Fibroblast of pulmonary artery (primary cell): ENCODE data around the gene USH1C.
A peak's percentile ranks its signal among the peaks of the same experiment; 100 is the strongest.

Source experiments
- DNase-seq: peaks from one replicate; pipeline ENCODE4 v3.0.0-alpha.2; 2010; ENCODE audit warnings: low read depth
- H3K4me3 ChIP-seq: replicated peaks from 2 replicates; pipeline ENCODE4 v1.5.1; 2011; ENCODE audit warnings: low read depth, mild to moderate bottlenecking, control low read depth, low read length, moderate library complexity
- CTCF ChIP-seq: IDR thresholded peaks from 2 replicates; pipeline ENCODE4 v1.5.1; 2011; ENCODE audit warnings: mild to moderate bottlenecking, control low read depth, low read length, inconsistent platforms; ENCODE audit errors: missing control alignments

Gene USH1C

GRCh38 chr11:17479284-17480214 is 64.7 kb downstream of the USH1C start:
- H3K4me3 ChIP-seq = no peak overlapping the region
- DNase-seq = peak; percentile 19
- no peak for TF ChIP-seq CTCF

GRCh38 chr11:17478070-17478469 is 66.1 kb downstream of the USH1C start:
- no peak overlapping the region for H3K4me3 ChIP-seq
- no peak for TF ChIP-seq CTCF
- no peak for DNase-seq

GRCh38 chr11:17477361-17477760 is 66.9 kb downstream of the USH1C start:
- no peak for TF ChIP-seq CTCF
- H3K4me3 ChIP-seq = no peak overlapping the region
- no peak for DNase-seq

GRCh38 chr11:17477084-17477333 is 67.2 kb downstream of the USH1C start:
- no peak for TF ChIP-seq CTCF
- DNase-seq = no peak
- H3K4me3 ChIP-seq = no peak overlapping the region

- no peak within 1 kb of the TSS for H3K4me3 ChIP-seq
- no peak for TF ChIP-seq CTCF
- DNase-seq = no peak
These were observed 67.7 kb downstream of the USH1C start, which contains the start of gene ABCC8 for GRCh38 chr11:17476317-17477083. Gene ABCC8, minus strand, starts transcription at chr11:17476845. Its CDS starts 69 bp downstream, at chr11:17476776.

GRCh38 chr11:17475666-17476316 is 68.4 kb downstream of the USH1C start:
- no peak for DNase-seq
- H3K4me3 ChIP-seq = no peak overlapping the region
- no peak for TF ChIP-seq CTCF
